Endodermal cell (in vitro differentiated cells): ENCODE data around the gene LIN7C. TPM values are rescaled to one million over a fixed set of nuclear protein-coding genes. Genes with fewer than 3 reads are reported as not detected.

Source experiments
- DNase-seq: peaks from one replicate; pipeline ENCODE4 v3.0.0-alpha.2; 2017
- H3K27ac ChIP-seq: 2 replicates; pipeline ENCODE4 v1.5.1; 2013; ENCODE audit warnings: mild to moderate bottlenecking, low read depth, low read length, moderate library complexity
- H3K27me3 ChIP-seq: 2 replicates; pipeline ENCODE4 v1.6.1; 2013; ENCODE audit warnings: mild to moderate bottlenecking, low read length, moderate library complexity; ENCODE audit not compliant: insufficient read depth, control insufficient read depth, poor library complexity, severe bottlenecking
- H3K36me3 ChIP-seq: 2 replicates; pipeline ENCODE4 v1.7.0; 2013; ENCODE audit warnings: mild to moderate bottlenecking, low read length, moderate library complexity; ENCODE audit not compliant: control insufficient read depth, insufficient read depth
- H3K4me1 ChIP-seq: one replicate; pipeline ENCODE4 v1.7.0; 2013; ENCODE audit warnings: low read length; ENCODE audit not compliant: control insufficient read depth, insufficient read depth
- H3K4me3 ChIP-seq: 2 replicates; pipeline ENCODE4 v1.5.1; 2013; ENCODE audit warnings: mild to moderate bottlenecking, low read length, moderate library complexity
- H3K9ac ChIP-seq: 2 replicates; pipeline ENCODE4 v1.6.1; 2013; ENCODE audit warnings: mild to moderate bottlenecking, low read length, moderate library complexity; ENCODE audit not compliant: poor library complexity, severe bottlenecking; ENCODE audit errors: extremely low read depth
- H3K9me3 ChIP-seq: 2 replicates; pipeline ENCODE4 v1.6.1; 2013; ENCODE audit warnings: mild to moderate bottlenecking, low read length, moderate library complexity; ENCODE audit not compliant: control insufficient read depth
- H3K27ac Mint-ChIP-seq: 2 replicates; pipeline ENCODE4 v1.8.0; 2020; ENCODE audit warnings: mixed read lengths
- H3K27me3 Mint-ChIP-seq: 2 replicates; pipeline ENCODE4 v1.8.0; 2021; ENCODE audit warnings: mild to moderate bottlenecking, mixed read lengths; ENCODE audit not compliant: insufficient read depth
- H3K36me3 Mint-ChIP-seq: 2 replicates; pipeline ENCODE4 v1.8.0; 2020; ENCODE audit warnings: low read depth, mixed read lengths
- H3K4me1 Mint-ChIP-seq: 2 replicates; pipeline ENCODE4 v1.8.0; 2020; ENCODE audit warnings: mixed read lengths
- H3K4me3 Mint-ChIP-seq: 2 replicates; pipeline ENCODE4 v1.8.0; 2020; ENCODE audit warnings: mild to moderate bottlenecking, moderate library complexity, mixed read lengths
- H3K9me3 Mint-ChIP-seq: 2 replicates; pipeline ENCODE4 v1.8.0; 2020; ENCODE audit warnings: mild to moderate bottlenecking, mixed read lengths
- CTCF ChIP-seq: fragments of 200-600 bp; sonication (generic); conservative IDR thresholded peaks from 2 replicates; pipeline ENCODE4 v1.5.0; 2021; ENCODE audit warnings: antibody characterized with exemption, mild to moderate bottlenecking
- WGBS, 2 experiments: methylation state at CpG; one replicate each; pipeline versions ENCODE4 v1.1.5 to v1.1.7; 2013; ENCODE audit warnings: missing lambda C conversion rate in 2 of 2, mixed read lengths in 1 of 2; ENCODE audit not compliant: insufficient coverage in 1 of 2, insufficient read length in 1 of 2; 5-methylcytosine and 5-hydroxymethylcytosine counted together
- total RNA-seq, 2 donors: library from RNA; stranded (reverse); fragmentation: NEBNext Ultra II Directional in 1 of 2; extraction: Animal tissue kit (Norgen Biotek cat#: 25700) in 1 of 2; gene quantifications; 2 replicates in 1 of 2; 3 replicates in 1 of 2; pipeline ENCODE4 v1.2.1, GENCODE V29; 2021

The LIN7C gene
- total RNA-seq, 2 donors from 2014 or later, result 28.3 to 39.6 TPM

- H3K27me3 Mint-ChIP-seq, result peaks cover 4% of the 10 kb centered on the region
- H3K4me3 Mint-ChIP-seq, result no peak overlapping the region
Observed at GRCh38 chr11:27509908-27510307, 3.3 kb upstream of the LIN7C start.

GRCh38 chr11:27507557-27508322, 1.2 kb upstream of the LIN7C start:
- Histone ChIP-seq H3K9me3 (no peaks in the 10 kb centered on the region), H3K4me3 (peak overlapping the region; percentile 100), H3K9ac (peak overlapping the region; percentile 94), H3K27me3 (no peaks in the 10 kb centered on the region), H3K4me1 (peaks cover 9% of the 10 kb centered on the region), H3K36me3 (peaks cover 12% of the 10 kb centered on the region), H3K27ac (no peak overlapping the region)
- Mint-ChIP-seq H3K4me1 (peaks cover 11% of the 10 kb centered on the region), H3K27me3 (peaks cover 4% of the 10 kb centered on the region), H3K9me3 (no peaks in the 10 kb centered on the region), H3K36me3 (peaks cover 9% of the 10 kb centered on the region), H3K27ac (no peak overlapping the region), H3K4me3 (peak overlapping the region; percentile 95)
- no peak for TF ChIP-seq CTCF
- no peak for DNase-seq
- 83 to 94% methylated on average over 1 to 4 of the region's 4 CpGs for WGBS, 2 experiments

More at GRCh38 chr11:27509908-27510307, 3.3 kb upstream of the LIN7C start:
- Histone ChIP-seq H3K27me3 (no peaks in the 10 kb centered on the region), H3K27ac (no peak overlapping the region), H3K4me3 (no peak overlapping the region), H3K9ac (no peak overlapping the region), H3K36me3 (no peaks in the 10 kb centered on the region), H3K9me3 (no peaks in the 10 kb centered on the region), H3K4me1 (peaks cover 9% of the 10 kb centered on the region)
- H3K36me3 Mint-ChIP-seq, result no peaks in the 10 kb centered on the region
- TF ChIP-seq CTCF, result no peak
- H3K27ac Mint-ChIP-seq, result no peak overlapping the region
- no peaks in the 10 kb centered on the region for H3K9me3 Mint-ChIP-seq
- DNase-seq, result no peak
- H3K4me1 Mint-ChIP-seq, result peaks cover 11% of the 10 kb centered on the region
- WGBS, 2 experiments, result 92 to 93% methylated on average over 3 of the region's 4 CpGs

- Mint-ChIP-seq H3K36me3 (peaks cover 18% of the 10 kb centered on the region), H3K27me3 (peaks cover 4% of the 10 kb centered on the region), H3K4me1 (peaks cover 11% of the 10 kb centered on the region), H3K4me3 (peak overlapping the region; percentile 95), H3K27ac (peak overlapping the region; percentile 99), H3K9me3 (no peaks in the 10 kb centered on the region)
- Histone ChIP-seq H3K27me3 (no peaks in the 10 kb centered on the region), H3K27ac (peak overlapping the region; percentile 76), H3K4me1 (peaks cover 9% of the 10 kb centered on the region), H3K9me3 (no peaks in the 10 kb centered on the region), H3K4me3 (peak overlapping the region; percentile 100), H3K9ac (peak overlapping the region; percentile 94), H3K36me3 (peaks cover 29% of the 10 kb centered on the region)
- DNase-seq, result no peak
- WGBS, 2 experiments, result 18 to 43% methylated on average over 2 to 5 of the region's 5 CpGs
- TF ChIP-seq CTCF, result no peak
Observed at GRCh38 chr11:27505781-27506180, 788 bp downstream of the LIN7C start.
